GM12873 (cell line): ENCODE results near the gene TUSC7.

Source experiments
- CTCF ChIP-seq: IDR thresholded peaks from 2 replicates; pipeline ENCODE4 v1.5.1; 2012; ENCODE audit warnings: low read depth, mild to moderate bottlenecking, moderate library complexity, low read length, control low read depth; ENCODE audit not compliant: insufficient read depth; ENCODE audit errors: missing control alignments

The TUSC7 gene

GRCh38 chr3:116709479-116709878 is at the start of gene TUSC7:
TUSC7 (plus strand) TSS chr3:116709779.
- TF ChIP-seq CTCF = no peak

GRCh38 chr3:116661196-116661595 is 48.4 kb upstream of the TUSC7 start:
- TF ChIP-seq CTCF = no peak

- TF ChIP-seq CTCF = no peak
Measured at GRCh38 chr3:116663161-116664110, 46.1 kb upstream of the TUSC7 start.

- TF ChIP-seq CTCF = no peak
Measured at GRCh38 chr3:116667324-116667723, 42.3 kb upstream of the TUSC7 start.

GRCh38 chr3:116667791-116668190 is 41.8 kb upstream of the TUSC7 start:
- no peak for TF ChIP-seq CTCF

- TF ChIP-seq CTCF = no peak
Measured at GRCh38 chr3:116669576-116669975, 40.0 kb upstream of the TUSC7 start.

- no peak for TF ChIP-seq CTCF
Measured at GRCh38 chr3:116671151-116671550, 38.4 kb upstream of the TUSC7 start.
